ENCODE results near the gene EHMT1.

Gene EHMT1

GRCh38 chr9:137811283-137811870, 192.6 kb downstream of the EHMT1 start:
- no peak for DNase-seq

DNA sequence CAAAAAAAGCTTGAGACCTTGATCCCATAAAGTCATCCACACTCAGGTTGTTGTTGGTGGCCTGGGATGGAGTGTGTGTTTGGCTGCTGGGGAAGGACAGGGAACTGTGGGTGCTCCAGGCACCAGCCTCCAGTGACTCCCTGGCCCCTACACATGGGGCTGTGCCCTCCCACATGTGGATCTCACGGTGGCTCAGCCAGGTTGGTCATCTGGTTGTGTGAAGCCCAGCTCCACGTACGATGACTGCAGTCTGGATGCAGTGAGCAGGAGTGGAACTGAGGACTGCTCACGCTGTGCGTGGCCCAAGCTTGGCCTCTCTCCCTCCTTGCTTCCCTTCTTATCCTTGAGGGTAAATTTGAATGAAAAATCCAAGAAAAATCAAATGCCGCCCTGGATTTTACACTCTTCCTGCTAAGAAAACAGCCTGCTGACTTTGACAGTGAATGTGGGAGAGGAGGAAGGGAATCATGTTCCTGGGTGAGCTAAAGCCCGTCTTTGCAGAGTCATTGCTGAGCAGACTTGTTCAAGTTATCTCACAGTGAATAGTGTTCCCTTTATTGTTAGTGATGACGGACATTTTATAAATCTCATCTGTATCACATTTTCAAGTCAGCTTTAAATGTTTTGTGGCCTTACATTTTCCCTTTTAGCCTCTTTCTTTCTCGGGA, 193.7 kb downstream of the EHMT1 start:
- no peak for DNase-seq

GRCh38 chr9:137813167-137813566, 194.4 kb downstream of the EHMT1 start:
- no peak for DNase-seq

GRCh38 chr9:137813651-137814415, 195.0 kb downstream of the EHMT1 start:
- DNase-seq = no peak

- no peak for DNase-seq
Observed at GRCh38 chr9:137814436-137814835, 195.6 kb downstream of the EHMT1 start.

GRCh38 chr9:137814841-137815240, 196.0 kb downstream of the EHMT1 start:
- DNase-seq = no peak

GRCh38 chr9:137815256-137816255, 196.8 kb downstream of the EHMT1 start:
- DNase-seq = no peak

GRCh38 chr9:137816531-137817235, 197.9 kb downstream of the EHMT1 start:
- DNase-seq = peak in 2 of 4 experiments; percentile 9 to 10

GRCh38 chr9:137817236-137818200, 198.7 kb downstream of the EHMT1 start:
- DNase-seq = no peak

- no peak for DNase-seq
Observed at GRCh38 chr9:137818286-137818685, 199.5 kb downstream of the EHMT1 start.

GRCh38 chr9:137820161-137820855, 201.5 kb downstream of the EHMT1 start:
- DNase-seq = no peak

GRCh38 chr9:137823986-137824771, 205.4 kb downstream of the EHMT1 start:
- no peak for DNase-seq

DNA sequence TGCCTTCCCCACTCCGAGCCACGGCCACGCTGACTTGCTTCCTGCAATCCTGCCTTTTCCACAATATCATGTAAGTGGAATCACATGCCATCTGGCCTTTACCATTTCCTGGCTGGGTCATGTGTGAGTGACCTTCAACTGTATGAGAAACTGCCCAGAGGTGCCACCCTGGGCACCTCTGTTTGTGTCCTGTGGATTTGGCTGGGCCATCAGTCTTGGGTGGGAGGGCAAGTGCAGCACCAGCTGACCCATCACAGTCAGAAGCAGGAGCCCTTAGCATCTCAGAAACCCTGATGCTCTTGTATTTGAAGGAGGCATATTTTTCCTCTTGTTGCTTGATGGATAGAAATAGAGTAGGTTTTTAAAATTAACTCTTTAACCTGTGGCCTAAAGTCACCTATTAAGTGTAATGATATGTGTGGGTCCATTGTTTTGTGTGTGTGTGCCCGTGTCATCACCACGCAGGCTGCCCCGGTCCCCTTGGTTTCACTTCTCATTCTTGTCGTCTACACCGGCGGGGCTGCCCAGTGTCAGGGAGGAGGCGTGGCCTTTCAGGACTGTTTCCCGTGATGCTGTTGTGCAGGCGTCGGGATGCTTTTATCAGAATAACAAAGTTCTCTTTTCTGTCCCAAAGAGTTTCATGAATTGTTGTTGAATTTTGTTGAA, 206.7 kb downstream of the EHMT1 start:
- DNase-seq = peak; percentile 41 to 65 (median 52)

DNA sequence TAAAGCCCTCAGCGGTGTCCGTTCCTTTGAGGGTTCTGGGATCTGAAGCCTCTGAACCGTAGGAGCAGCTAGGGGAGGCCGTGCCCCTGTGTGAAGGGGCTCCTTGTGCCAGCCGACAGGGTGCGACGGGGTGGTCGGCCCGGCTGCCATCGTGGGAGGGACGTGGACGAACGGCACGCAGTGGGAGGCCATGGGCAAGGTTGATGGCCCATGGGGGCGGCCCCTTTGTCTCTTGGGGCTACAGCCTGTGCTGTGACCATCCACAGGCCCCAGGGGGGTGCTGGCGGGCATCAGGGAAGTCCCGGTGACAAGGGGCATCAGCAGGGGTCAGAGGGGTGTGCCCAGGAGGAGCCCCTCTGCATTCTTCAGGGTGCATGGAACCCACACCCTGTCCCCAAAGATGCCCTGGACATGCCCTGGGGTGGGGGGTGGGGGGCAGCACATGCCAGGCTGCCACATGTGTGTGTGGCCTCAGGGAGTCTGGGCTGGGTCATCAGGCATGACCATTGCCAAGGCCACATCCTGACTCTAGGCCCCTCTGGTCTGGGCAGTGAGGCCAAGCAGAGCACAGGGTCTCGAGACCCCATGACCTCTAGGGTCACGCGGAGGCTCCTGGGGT, 209.2 kb downstream of the EHMT1 start:
- DNase-seq = no peak

DNA sequence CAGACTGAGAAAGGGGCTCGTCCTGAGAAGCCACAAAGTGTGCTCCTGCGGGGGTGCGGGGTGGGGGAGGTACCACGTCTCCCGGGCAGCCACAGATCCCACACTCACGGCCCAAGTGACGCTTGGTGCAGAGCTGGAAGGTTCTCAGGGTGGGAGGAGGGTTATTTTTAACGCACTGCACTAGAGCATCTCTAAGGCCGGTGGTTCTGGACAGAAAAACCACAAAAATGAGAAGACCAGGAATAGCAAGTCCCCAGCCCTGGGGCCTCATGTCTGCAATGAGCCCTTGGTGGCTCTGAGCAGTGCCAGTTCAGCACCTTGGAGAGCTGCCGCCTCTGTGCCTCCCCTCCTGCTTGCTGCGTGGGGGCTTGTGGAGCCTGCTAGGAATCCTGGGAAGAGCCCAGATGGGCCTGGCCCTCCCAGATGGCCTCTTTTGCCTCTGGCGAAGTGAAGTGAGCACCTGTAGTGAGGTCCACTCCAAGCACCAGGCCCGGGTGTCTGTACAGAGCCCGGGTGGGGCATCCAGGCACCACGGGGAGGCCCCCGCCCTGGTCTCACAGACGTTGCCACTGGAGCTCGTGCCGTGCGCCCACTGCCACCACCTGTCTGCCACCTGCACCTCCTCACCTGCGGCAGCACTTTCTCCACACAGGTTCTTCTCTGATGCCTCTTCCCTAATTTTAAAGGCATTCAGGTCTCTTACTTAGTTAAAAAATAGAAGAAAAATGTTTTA, 209.9 kb downstream of the EHMT1 start:
- DNase-seq = peak in 2 of 4 experiments; percentile 19 to 34

DNA sequence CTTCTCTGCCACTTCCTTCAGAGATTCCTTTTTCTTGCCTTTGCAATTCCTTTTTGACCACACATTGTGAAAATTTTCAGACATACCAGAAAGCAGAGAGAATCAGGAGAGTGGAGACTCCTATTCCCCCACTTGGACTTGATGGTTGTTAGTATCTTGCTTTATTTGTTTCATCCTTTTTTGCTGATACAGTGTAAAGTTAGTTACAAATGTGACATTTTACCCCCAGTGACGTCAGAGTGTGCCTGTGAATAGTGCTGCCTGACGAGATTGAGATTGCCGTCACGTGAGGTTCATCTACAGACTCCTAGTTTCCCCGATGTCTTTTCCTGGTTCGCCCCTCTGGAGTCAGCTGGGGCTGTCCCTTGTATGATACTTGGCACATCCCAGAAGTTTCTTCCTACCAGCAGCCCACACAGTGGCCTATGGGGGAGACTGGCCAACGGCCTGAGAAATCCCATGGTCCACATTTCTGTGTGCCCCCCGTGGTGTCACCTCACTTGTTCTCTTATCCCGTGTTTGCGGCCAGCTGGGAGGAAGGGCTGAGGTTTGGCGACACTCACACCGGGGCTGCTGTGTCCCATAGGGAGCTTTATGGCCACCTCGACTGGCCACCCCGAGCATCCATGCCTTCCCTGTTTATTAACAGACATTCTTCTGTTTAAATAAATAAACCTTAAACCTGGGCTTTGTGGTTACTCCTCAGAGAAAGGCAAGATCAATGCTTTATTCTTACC, 210.6 kb downstream of the EHMT1 start:
- no peak for DNase-seq
